ENCODE results near the gene STK11.

STK11 gene

GRCh38 chr19:1164684-1165531 lies 40.7 kb upstream of the STK11 start:
- H3K4me2 ChIP-seq (ENCODE audit: low read length), result no peak overlapping the region
- no peak overlapping the region for H2BK5ac ChIP-seq (ENCODE audit: low read length)
- no peak overlapping the region for H4K5ac ChIP-seq (ENCODE audit: low read length)
- DNase-seq, result no peak
- H3K56ac ChIP-seq (ENCODE audit: low read length), result no peak overlapping the region
- no peak overlapping the region for H3K9ac ChIP-seq (ENCODE audit: low read length)
- H2BK15ac ChIP-seq (replicated peaks; ENCODE audit: low read depth), result no peak overlapping the region
- H3K18ac ChIP-seq (ENCODE audit: low read length), result no peak overlapping the region
- peaks cover 26% of the 10 kb centered on the region for H3K79me2 ChIP-seq (ENCODE audit: control insufficient read depth, insufficient read depth, low read length)
- H2AK5ac ChIP-seq (ENCODE audit: low read length), result no peak overlapping the region
- no peak overlapping the region for H3K23ac ChIP-seq (ENCODE audit: low read length)
- no CpG with 5 or more reads among the region's 21 CpGs for WGBS (ENCODE audit: extremely low coverage, insufficient coverage, low lambda C conversion rate)
- H3K4ac ChIP-seq (ENCODE audit: low read depth, low read length), result no peak overlapping the region
- no peaks in the 10 kb centered on the region for H3K27me3 ChIP-seq (ENCODE audit: insufficient read depth, low read length, poor library complexity)
- H3K36me3 ChIP-seq (ENCODE audit: control insufficient read depth, insufficient read depth, low read length), result no peaks in the 10 kb centered on the region
- no peak overlapping the region for H3K27ac ChIP-seq (ENCODE audit: low read depth, low read length)
- H3K4me3 ChIP-seq (ENCODE audit: low read length), result no peak overlapping the region
- H2BK120ac ChIP-seq (ENCODE audit: low read depth, low read length), result no peak overlapping the region
- H3K4me1 ChIP-seq (ENCODE audit: control insufficient read depth, low read depth, low read length), result peaks cover 2% of the 10 kb centered on the region
- H3K79me1 ChIP-seq (ENCODE audit: low read length), result peaks cover 10% of the 10 kb centered on the region
- no peak overlapping the region for H4K8ac ChIP-seq (ENCODE audit: low read depth, low read length)

GRCh38 chr19:1166872-1167573 lies 38.6 kb upstream of the STK11 start:
- Histone ChIP-seq H3K79me2 (ENCODE audit: control insufficient read depth, insufficient read depth, low read length) (peaks cover 42% of the 10 kb centered on the region), H3K79me1 (ENCODE audit: low read length) (peaks cover 21% of the 10 kb centered on the region), H3K18ac (ENCODE audit: low read length) (no peak overlapping the region), H2AK5ac (ENCODE audit: low read length) (no peak overlapping the region), H3K36me3 (ENCODE audit: control insufficient read depth, insufficient read depth, low read length) (no peaks in the 10 kb centered on the region), H2BK120ac (ENCODE audit: low read depth, low read length) (no peak overlapping the region), H3K4ac (ENCODE audit: low read depth, low read length) (no peak overlapping the region), H4K5ac (ENCODE audit: low read length) (no peak overlapping the region), H3K4me1 (ENCODE audit: control insufficient read depth, low read depth, low read length) (peaks cover 2% of the 10 kb centered on the region), H3K56ac (ENCODE audit: low read length) (no peak overlapping the region), H3K9ac (ENCODE audit: low read length) (no peak overlapping the region), H3K4me2 (ENCODE audit: low read length) (no peak overlapping the region), H3K27ac (ENCODE audit: low read depth, low read length) (no peak overlapping the region), H3K27me3 (ENCODE audit: insufficient read depth, low read length, poor library complexity) (no peaks in the 10 kb centered on the region), H3K23ac (ENCODE audit: low read length) (peak overlapping the region; percentile 4), H4K8ac (ENCODE audit: low read depth, low read length) (no peak overlapping the region), H2BK5ac (ENCODE audit: low read length) (no peak overlapping the region), H3K4me3 (ENCODE audit: low read length) (no peak overlapping the region), H2BK15ac (replicated peaks; ENCODE audit: low read depth) (no peak overlapping the region)
- DNase-seq, result no peak
- WGBS (ENCODE audit: extremely low coverage, insufficient coverage, low lambda C conversion rate), result no CpG with 5 or more reads among the region's 33 CpGs

- Histone ChIP-seq H3K79me1 (ENCODE audit: low read length) (peaks cover 25% of the 10 kb centered on the region), H3K4me1 (ENCODE audit: control insufficient read depth, low read depth, low read length) (peaks cover 2% of the 10 kb centered on the region), H3K18ac (ENCODE audit: low read length) (no peak overlapping the region), H3K56ac (ENCODE audit: low read length) (no peak overlapping the region), H3K4me3 (ENCODE audit: low read length) (no peak overlapping the region), H2BK5ac (ENCODE audit: low read length) (no peak overlapping the region), H3K27me3 (ENCODE audit: insufficient read depth, low read length, poor library complexity) (no peaks in the 10 kb centered on the region), H3K4me2 (ENCODE audit: low read length) (no peak overlapping the region), H3K9ac (ENCODE audit: low read length) (no peak overlapping the region), H3K27ac (ENCODE audit: low read depth, low read length) (no peak overlapping the region), H2BK120ac (ENCODE audit: low read depth, low read length) (no peak overlapping the region), H2BK15ac (replicated peaks; ENCODE audit: low read depth) (no peak overlapping the region), H3K4ac (ENCODE audit: low read depth, low read length) (no peak overlapping the region), H2AK5ac (ENCODE audit: low read length) (no peak overlapping the region), H4K8ac (ENCODE audit: low read depth, low read length) (no peak overlapping the region), H4K5ac (ENCODE audit: low read length) (no peak overlapping the region), H3K36me3 (ENCODE audit: control insufficient read depth, insufficient read depth, low read length) (no peaks in the 10 kb centered on the region), H3K79me2 (ENCODE audit: control insufficient read depth, insufficient read depth, low read length) (peaks cover 49% of the 10 kb centered on the region), H3K23ac (ENCODE audit: low read length) (peak overlapping the region; percentile 4)
- WGBS (ENCODE audit: extremely low coverage, insufficient coverage, low lambda C conversion rate), result no CpG with 5 or more reads among the region's 35 CpGs
- DNase-seq, result no peak
Observed at GRCh38 chr19:1167687-1168571, 37.6 kb upstream of the STK11 start.

- H2BK5ac ChIP-seq (ENCODE audit: low read length), result no peak overlapping the region
- no peak overlapping the region for H2AK5ac ChIP-seq (ENCODE audit: low read length)
- H2BK120ac ChIP-seq (ENCODE audit: low read depth, low read length), result no peak overlapping the region
- H3K27me3 ChIP-seq (ENCODE audit: insufficient read depth, low read length, poor library complexity), result no peaks in the 10 kb centered on the region
- no peak overlapping the region for H3K4me3 ChIP-seq (ENCODE audit: low read length)
- H3K36me3 ChIP-seq (ENCODE audit: control insufficient read depth, insufficient read depth, low read length), result no peaks in the 10 kb centered on the region
- H4K5ac ChIP-seq (ENCODE audit: low read length), result no peak overlapping the region
- no peak overlapping the region for H3K9ac ChIP-seq (ENCODE audit: low read length)
- H3K4me1 ChIP-seq (ENCODE audit: control insufficient read depth, low read depth, low read length), result peaks cover 2% of the 10 kb centered on the region
- no peak overlapping the region for H3K18ac ChIP-seq (ENCODE audit: low read length)
- no CpG with 5 or more reads among the region's 50 CpGs for WGBS (ENCODE audit: extremely low coverage, insufficient coverage, low lambda C conversion rate)
- H3K79me2 ChIP-seq (ENCODE audit: control insufficient read depth, insufficient read depth, low read length), result peaks cover 57% of the 10 kb centered on the region
- H3K27ac ChIP-seq (ENCODE audit: low read depth, low read length), result no peak overlapping the region
- H3K23ac ChIP-seq (ENCODE audit: low read length), result no peak overlapping the region
- peak; percentile 58 for DNase-seq
- peak overlapping the region; percentile 56 for H3K56ac ChIP-seq (ENCODE audit: low read length)
- peaks cover 25% of the 10 kb centered on the region for H3K79me1 ChIP-seq (ENCODE audit: low read length)
- H4K8ac ChIP-seq (ENCODE audit: low read depth, low read length), result no peak overlapping the region
- no peak overlapping the region for H2BK15ac ChIP-seq (replicated peaks; ENCODE audit: low read depth)
- H3K4ac ChIP-seq (ENCODE audit: low read depth, low read length), result no peak overlapping the region
- H3K4me2 ChIP-seq (ENCODE audit: low read length), result no peak overlapping the region
Observed at GRCh38 chr19:1168572-1169410, 36.8 kb upstream of the STK11 start.

GRCh38 chr19:1169411-1169791 lies 36.2 kb upstream of the STK11 start:
- H2AK5ac ChIP-seq (ENCODE audit: low read length), result no peak overlapping the region
- H2BK120ac ChIP-seq (ENCODE audit: low read depth, low read length), result no peak overlapping the region
- H3K18ac ChIP-seq (ENCODE audit: low read length), result no peak overlapping the region
- peaks cover 57% of the 10 kb centered on the region for H3K79me2 ChIP-seq (ENCODE audit: control insufficient read depth, insufficient read depth, low read length)
- no peak overlapping the region for H3K4me3 ChIP-seq (ENCODE audit: low read length)
- peaks cover 25% of the 10 kb centered on the region for H3K79me1 ChIP-seq (ENCODE audit: low read length)
- peaks cover 2% of the 10 kb centered on the region for H3K4me1 ChIP-seq (ENCODE audit: control insufficient read depth, low read depth, low read length)
- no peak overlapping the region for H3K9ac ChIP-seq (ENCODE audit: low read length)
- no peak overlapping the region for H3K4ac ChIP-seq (ENCODE audit: low read depth, low read length)
- H2BK5ac ChIP-seq (ENCODE audit: low read length), result no peak overlapping the region
- H4K8ac ChIP-seq (ENCODE audit: low read depth, low read length), result no peak overlapping the region
- H3K4me2 ChIP-seq (ENCODE audit: low read length), result no peak overlapping the region
- no peak overlapping the region for H2BK15ac ChIP-seq (replicated peaks; ENCODE audit: low read depth)
- H3K23ac ChIP-seq (ENCODE audit: low read length), result no peak overlapping the region
- H3K27ac ChIP-seq (ENCODE audit: low read depth, low read length), result no peak overlapping the region
- no peak overlapping the region for H4K5ac ChIP-seq (ENCODE audit: low read length)
- H3K36me3 ChIP-seq (ENCODE audit: control insufficient read depth, insufficient read depth, low read length), result no peaks in the 10 kb centered on the region
- WGBS (ENCODE audit: extremely low coverage, insufficient coverage, low lambda C conversion rate), result no CpG with 5 or more reads among the region's 10 CpGs
- DNase-seq, result no peak
- no peaks in the 10 kb centered on the region for H3K27me3 ChIP-seq (ENCODE audit: insufficient read depth, low read length, poor library complexity)
- peak overlapping the region; percentile 56 for H3K56ac ChIP-seq (ENCODE audit: low read length)

Measured in mesendoderm (in vitro differentiated cells).